Heart left ventricle (tissue), 16 donors: ENCODE data around the gene TMEM143. TPM values are rescaled to one million over a fixed set of nuclear protein-coding genes. Genes with fewer than 3 reads are reported as not detected.

Experiments
- ATAC-seq, 4 donors: fragments of 200-7000 bp; cut with Tn5 transposase; one replicate each; pipeline ENCODE4 v1.9.1; 2020 to 2022; ENCODE audit warnings: moderate library complexity in 4 of 4, mild to moderate bottlenecking in 3 of 4, moderate number of reproducible peaks in 1 of 4
- DNase-seq, 5 donors: peaks; one replicate each; pipeline ENCODE4 v3.0.0-alpha.2; 2020
- H3K27ac ChIP-seq, 12 donors: fragments of 200-600 bp; sonication (generic) in 4 of 12; one replicate each; pipeline versions ENCODE4 v1.5.0 to v1.8.0; 2016 to 2022; ENCODE audit warnings: mild to moderate bottlenecking in 2 of 12
- H3K27me3 ChIP-seq, 9 donors: fragments of 200-600 bp; sonication (generic) in 2 of 9; one replicate each; pipeline versions ENCODE4 v1.5.1 to v1.8.0; 2016 to 2022; ENCODE audit warnings: mild to moderate bottlenecking in 3 of 9
- H3K36me3 ChIP-seq, 9 donors: fragments of 200-600 bp; sonication (generic) in 2 of 9; one replicate each; pipeline versions ENCODE4 v1.5.0 to v1.8.0; 2018 to 2022; ENCODE audit warnings: mild to moderate bottlenecking in 2 of 9
- H3K4me1 ChIP-seq, 12 donors: fragments of 200-600 bp; sonication (generic) in 4 of 12; one replicate each; pipeline versions ENCODE4 v1.5.0 to v1.8.0; 2016 to 2022; ENCODE audit warnings: mild to moderate bottlenecking in 3 of 12
- H3K4me3 ChIP-seq, 12 donors: fragments of 200-600 bp; sonication (generic) in 4 of 12; one replicate each; pipeline versions ENCODE4 v1.5.0 to v1.8.0; 2017 to 2022; ENCODE audit warnings: mild to moderate bottlenecking in 9 of 12, moderate library complexity in 4 of 12
- H3K9me3 ChIP-seq, 12 donors: fragments of 200-600 bp; sonication (generic) in 4 of 12; one replicate each; pipeline versions ENCODE4 v1.5.0 to v1.8.0; 2016 to 2022; ENCODE audit warnings: mild to moderate bottlenecking in 1 of 12
- POLR2A ChIP-seq, 2 donors: fragments of 450-650 bp; IDR thresholded peaks; one replicate each; pipeline ENCODE4 v1.6.1; 2017; ENCODE audit warnings: antibody characterized with exemption in 2 of 2, mild to moderate bottlenecking in 2 of 2, moderate library complexity in 2 of 2
- WGBS, 4 donors: extraction: QIAGEN DNeasy Blood & Tissue Kit in 2 of 4; methylation state at CpG; one replicate each; pipeline versions ENCODE4 v1.1.5 to v1.1.7; 2013 to 2018; 5-methylcytosine and 5-hydroxymethylcytosine counted together
- intact Hi-C, 10 donors: fragments of 100-400 bp; cut with DNase I; formaldehyde crosslinking; loops; one replicate each; pipeline versions ENCODE4 v1.11.1 to v1.14.2; 2022
- polyA plus RNA-seq, 2 donors: library from polyadenylated mRNA; stranded (reverse); fragments of 200-250 nt; gene quantifications; one replicate each; pipeline ENCODE4 v1.2.3, GENCODE V29; 2013
- total RNA-seq, 9 donors: library from RNA; depleted of rRNA in 2 of 9; stranded (reverse); fragments of >200 nt in 2 of 9; fragmentation: NEBNext Ultra II Directional in 3 of 9; extraction: Animal tissue kit (Norgen Biotek cat#: 25700) in 3 of 9; gene quantifications; one replicate each; pipeline versions ENCODE4 v1.1.0 to v1.2.4, GENCODE V29; 2016 to 2023
- TF ChIP-seq, protein P1 (sequence below), 12 donors: fragments of 200-600 bp; sonication (generic) in 4 of 12; IDR thresholded peaks; one replicate each; pipeline versions ENCODE4 v1.5.0 to v1.8.0; 2018 to 2022; ENCODE audit warnings: antibody characterized with exemption in 12 of 12, mild to moderate bottlenecking in 5 of 12
- donor health status: ischemic (EF 13 %, LVEDD 7.1; RV severe dilation, severe dysfunction).
- donor health status: healthy with polysubstance abuse.
- donor health status: DM: no; HTN: yes; CAD: no.
- donor health status: DM: no; HTN: no; CAD: no.
- donor health status: ischemic (EF 25% LVEDD 6.9; RV normal size, moderate dysfunction).
- donor health status: ischemic (EF 25% LVEDD 5.7; RV mildly dilated, moderate dysfunction).
- donor health status: healthy.
- donor health status: DM: yes; HTN: yes; CAD: no.
- donor health status: ischemic (EF 35%, LVEDD 5.7; RV mildly dilated, moderate dysfunction).
- donor health status: nonischemic (EF 11% LVEDD 7.7; RV severe dilation, severe dysfunction).
- donor health status: DM: yes; HTN: yes; CAD: no.
- donor health status: PGD.
- donor health status: ischemic (EF 29% LVEDD 5.4; RV normal size, mild dysfunction).
- donor health status: nonischemic (EF 23%, LVEDD 6.1; RV moderate dilation, normal function).

TMEM143 gene
- total and polyA plus RNA-seq, 11 donors: 12.9 to 96.1 (median 63.5) TPM

GRCh38 chr19:48303866-48304265 lies 59.9 kb downstream of the TMEM143 start:
- intact Hi-C loops: no loop called here
- Histone ChIP-seq H3K4me3 (no peak overlapping the region), H3K4me1 (peaks cover 0 to 7% (median 4%) of the 10 kb centered on the region in 12 donors), H3K27me3 (no peaks in the 10 kb centered on the region), H3K36me3 (no peaks in the 10 kb centered on the region), H3K9me3 (no peaks in the 10 kb centered on the region), H3K27ac (no peak overlapping the region)
- peak in 1 of 4 donors; percentile 15 for ATAC-seq
- no peak for TF ChIP-seq POLR2A (IDR thresholded peaks at IDR 0.05)
- TF ChIP-seq, protein P1, sequence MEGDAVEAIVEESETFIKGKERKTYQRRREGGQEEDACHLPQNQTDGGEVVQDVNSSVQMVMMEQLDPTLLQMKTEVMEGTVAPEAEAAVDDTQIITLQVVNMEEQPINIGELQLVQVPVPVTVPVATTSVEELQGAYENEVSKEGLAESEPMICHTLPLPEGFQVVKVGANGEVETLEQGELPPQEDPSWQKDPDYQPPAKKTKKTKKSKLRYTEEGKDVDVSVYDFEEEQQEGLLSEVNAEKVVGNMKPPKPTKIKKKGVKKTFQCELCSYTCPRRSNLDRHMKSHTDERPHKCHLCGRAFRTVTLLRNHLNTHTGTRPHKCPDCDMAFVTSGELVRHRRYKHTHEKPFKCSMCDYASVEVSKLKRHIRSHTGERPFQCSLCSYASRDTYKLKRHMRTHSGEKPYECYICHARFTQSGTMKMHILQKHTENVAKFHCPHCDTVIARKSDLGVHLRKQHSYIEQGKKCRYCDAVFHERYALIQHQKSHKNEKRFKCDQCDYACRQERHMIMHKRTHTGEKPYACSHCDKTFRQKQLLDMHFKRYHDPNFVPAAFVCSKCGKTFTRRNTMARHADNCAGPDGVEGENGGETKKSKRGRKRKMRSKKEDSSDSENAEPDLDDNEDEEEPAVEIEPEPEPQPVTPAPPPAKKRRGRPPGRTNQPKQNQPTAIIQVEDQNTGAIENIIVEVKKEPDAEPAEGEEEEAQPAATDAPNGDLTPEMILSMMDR (IDR thresholded peaks at IDR 0.05): no peak
- WGBS, 4 donors: 85 to 90% (median 89%) methylated on average over 12 to 19 of the region's 19 CpGs
- no peak for DNase-seq

GRCh38 chr19:48303367-48303766 lies 60.4 kb downstream of the TMEM143 start:
- Histone ChIP-seq H3K27ac (no peak overlapping the region), H3K9me3 (no peaks in the 10 kb centered on the region), H3K27me3 (no peaks in the 10 kb centered on the region), H3K36me3 (no peaks in the 10 kb centered on the region), H3K4me3 (no peak overlapping the region), H3K4me1 (peaks cover 0 to 2% (median 0%) of the 10 kb centered on the region in 12 donors)
- DNase-seq: no peak
- TF ChIP-seq POLR2A (IDR thresholded peaks at IDR 0.05): no peak
- TF ChIP-seq, protein P1 (IDR thresholded peaks at IDR 0.05): no peak
- peak in 2 of 4 donors; percentile 9 to 20 for ATAC-seq
- intact Hi-C loops: no loop called here
- 87 to 91% (median 88%) methylated on average over 11 to 13 of the region's 13 CpGs for WGBS, 4 donors

GRCh38 chr19:48302600-48302959 lies 61.2 kb downstream of the TMEM143 start:
- no peak for TF ChIP-seq POLR2A (IDR thresholded peaks at IDR 0.05)
- TF ChIP-seq, protein P1 (IDR thresholded peaks at IDR 0.05): no peak
- no peak overlapping the region for H3K27ac ChIP-seq
- no peaks in the 10 kb centered on the region for H3K27me3 ChIP-seq
- H3K4me3 ChIP-seq: no peak overlapping the region
- ATAC-seq (no peak), DNase-seq (no peak)
- 84 to 92% (median 91%) methylated on average over 7 to 12 of the region's 12 CpGs for WGBS, 4 donors
- no peaks in the 10 kb centered on the region for H3K4me1 ChIP-seq
- intact Hi-C loops: no loop called here
- H3K36me3 ChIP-seq: no peaks in the 10 kb centered on the region
- H3K9me3 ChIP-seq: no peaks in the 10 kb centered on the region

- WGBS, 4 donors: 89 to 94% (median 91%) methylated on average over 1 of the region's 1 CpG
- Histone ChIP-seq H3K9me3 (no peaks in the 10 kb centered on the region), H3K27ac (no peak overlapping the region), H3K4me1 (no peaks in the 10 kb centered on the region), H3K4me3 (no peak overlapping the region), H3K27me3 (no peaks in the 10 kb centered on the region), H3K36me3 (no peaks in the 10 kb centered on the region)
- DNase-seq: no peak
- intact Hi-C loops: no loop called here
- no peak for ATAC-seq
- TF ChIP-seq, protein P1 (IDR thresholded peaks at IDR 0.05): no peak
- no peak for TF ChIP-seq POLR2A (IDR thresholded peaks at IDR 0.05)
These were observed 61.7 kb downstream of the TMEM143 start for GRCh38 chr19:48301886-48302599.
